CD8-positive, alpha-beta memory T cell (primary cell): ENCODE measurements around the gene HECW1. TPM values are rescaled to one million over a fixed set of nuclear protein-coding genes. Genes with fewer than 3 reads are reported as not detected.

ENCODE experiments used
- CTCF ChIA-PET: fragments of 350-600 bp; sonication (Branson Sonifier 250); formaldehyde crosslinking; loops from one replicate; lab custom pipeline; 2021; ENCODE audit warnings: antibody characterized with exemption; lab: Charles Lee
- POLR2A ChIA-PET: fragments of 350-600 bp; sonication (Branson Sonifier 250); formaldehyde crosslinking; loops from one replicate; lab custom pipeline; 2021; ENCODE audit warnings: antibody characterized with exemption; lab: Charles Lee
- DNase-seq, 5 donors: peaks; one replicate each; pipeline versions ENCODE4 v3.0.0 to v3.0.0-alpha.2; 2020 to 2022; ENCODE audit warnings: mixed read lengths in 1 of 5
- H3K27ac ChIP-seq: one replicate; pipeline ENCODE4 v1.7.0; 2013; ENCODE audit warnings: low read depth, mild to moderate bottlenecking, low read length, moderate library complexity
- H3K27me3 ChIP-seq: 2 replicates; pipeline ENCODE4 v1.7.0; 2013; ENCODE audit warnings: low read length, mild to moderate bottlenecking; ENCODE audit not compliant: insufficient read depth, poor library complexity, severe bottlenecking
- H3K36me3 ChIP-seq: 2 replicates; pipeline ENCODE4 v1.7.0; 2013; ENCODE audit warnings: mild to moderate bottlenecking, low read length, moderate library complexity; ENCODE audit not compliant: insufficient read depth
- H3K4me1 ChIP-seq: 2 replicates; pipeline ENCODE4 v1.7.0; 2013; ENCODE audit warnings: mild to moderate bottlenecking, low read length, moderate library complexity; ENCODE audit not compliant: insufficient read depth
- H3K4me3 ChIP-seq: 2 replicates; pipeline ENCODE4 v1.7.0; 2013; ENCODE audit warnings: mild to moderate bottlenecking, low read length
- H3K9me3 ChIP-seq: 2 replicates; pipeline ENCODE4 v1.7.0; 2013; ENCODE audit warnings: mild to moderate bottlenecking, low read length
- H3K27ac Mint-ChIP-seq, 8 donors: one replicate each; pipeline ENCODE4 v1.8.0; 2020 to 2021; ENCODE audit warnings: mixed read lengths in 8 of 8, mild to moderate bottlenecking in 6 of 8, inconsistent platforms in 3 of 8, moderate library complexity in 3 of 8
- H3K27me3 Mint-ChIP-seq, 2 donors: one replicate each; pipeline ENCODE4 v1.8.0; 2020 to 2021; ENCODE audit warnings: mixed read lengths in 2 of 2, mild to moderate bottlenecking in 1 of 2, moderate library complexity in 1 of 2
- H3K36me3 Mint-ChIP-seq, 3 donors: one replicate each; pipeline ENCODE4 v1.8.0; 2020 to 2021; ENCODE audit warnings: mixed read lengths in 3 of 3, inconsistent platforms in 1 of 3, mild to moderate bottlenecking in 1 of 3
- H3K4me1 Mint-ChIP-seq, 3 donors: one replicate each; pipeline ENCODE4 v1.8.0; 2020 to 2021; ENCODE audit warnings: mixed read lengths in 3 of 3, inconsistent platforms in 1 of 3, mild to moderate bottlenecking in 1 of 3
- H3K4me3 Mint-ChIP-seq, 7 donors: one replicate each; pipeline ENCODE4 v1.8.0; 2020 to 2021; ENCODE audit warnings: mixed read lengths in 7 of 7, mild to moderate bottlenecking in 6 of 7, moderate library complexity in 4 of 7, inconsistent platforms in 2 of 7
- H3K9me3 Mint-ChIP-seq, 5 donors: one replicate each; pipeline ENCODE4 v1.8.0; 2020 to 2022; ENCODE audit warnings: mixed read lengths in 5 of 5, mild to moderate bottlenecking in 3 of 5, moderate library complexity in 2 of 5, inconsistent platforms in 1 of 5
- polyA plus RNA-seq: library from polyadenylated mRNA; unstranded; fragments of 300-500 nt; fragmentation: Illumina TruSeq; gene quantifications from one replicate; pipeline ENCODE4 v1.2.3, GENCODE V29; 2021
- total RNA-seq, 2 experiments: library from RNA; stranded (reverse); gene quantifications; one replicate each; pipeline ENCODE4 v1.2.3, GENCODE V29; 2021

Gene HECW1
- total and polyA plus RNA-seq, 3 experiments from 2014 or later, result not detected

DNA sequence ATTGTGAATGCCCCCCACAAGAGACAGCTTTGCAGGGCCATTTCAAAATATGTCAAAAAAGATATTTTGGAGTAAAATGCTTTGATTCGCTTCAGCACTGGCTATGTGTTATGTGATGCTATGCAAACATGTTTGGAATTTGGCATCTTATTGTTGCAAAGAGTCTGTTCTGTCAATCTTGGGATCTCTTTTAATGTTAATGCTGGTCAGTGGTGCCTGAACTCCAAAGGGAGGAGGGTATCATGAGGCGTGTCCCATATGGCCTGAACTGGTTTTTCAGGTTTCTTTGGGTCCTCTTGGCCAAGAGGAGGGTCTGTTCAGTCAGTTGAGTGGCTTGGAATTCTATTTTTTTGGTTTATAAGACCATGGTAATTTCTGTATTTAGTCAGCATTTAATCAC, 81.4 kb downstream of the HECW1 start:
- Mint-ChIP-seq H3K4me3 (no peak overlapping the region), H3K27ac (no peak overlapping the region), H3K4me1 (no peaks in the 10 kb centered on the region), H3K9me3 (no peaks in the 10 kb centered on the region), H3K36me3 (no peaks in the 10 kb centered on the region), H3K27me3 (peaks cover 6 to 30% of the 10 kb centered on the region in 2 donors)
- ChIA-PET CTCF (no interaction called here), POLR2A (no interaction called here)
- DNase-seq, result no peak
- H3K4me1 ChIP-seq, result no peaks in the 10 kb centered on the region
- H3K27ac ChIP-seq, result no peak overlapping the region
- H3K27me3 ChIP-seq, result peaks cover 4% of the 10 kb centered on the region
- no peak overlapping the region for H3K4me3 ChIP-seq
- H3K36me3 ChIP-seq, result no peaks in the 10 kb centered on the region
- H3K9me3 ChIP-seq, result no peaks in the 10 kb centered on the region

DNA sequence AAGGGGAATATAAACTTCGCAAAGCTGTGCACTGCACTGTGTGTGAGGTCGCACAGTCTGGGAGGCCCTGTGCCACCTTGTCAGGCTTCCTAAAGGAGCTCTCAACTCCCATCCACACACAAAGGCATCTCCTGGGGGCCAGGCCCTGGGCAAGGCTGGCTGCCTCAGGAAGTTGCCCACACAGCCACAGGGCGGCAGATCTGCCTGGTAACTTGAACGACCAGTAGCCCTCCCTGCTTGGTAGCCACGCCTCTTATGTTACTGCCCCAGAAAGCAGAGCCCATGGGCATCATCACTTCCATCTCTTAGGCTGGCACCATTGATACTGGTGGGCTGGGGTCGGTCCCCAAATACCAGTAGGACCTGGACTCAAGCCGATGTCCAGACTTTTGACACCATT, 82.8 kb downstream of the HECW1 start:
- Mint-ChIP-seq H3K36me3 (no peaks in the 10 kb centered on the region), H3K4me1 (no peaks in the 10 kb centered on the region), H3K9me3 (no peaks in the 10 kb centered on the region), H3K27ac (no peak overlapping the region), H3K4me3 (no peak overlapping the region), H3K27me3 (peaks cover 4 to 27% of the 10 kb centered on the region in 2 donors)
- Histone ChIP-seq H3K27ac (no peak overlapping the region), H3K36me3 (no peaks in the 10 kb centered on the region), H3K4me1 (no peaks in the 10 kb centered on the region), H3K4me3 (no peak overlapping the region), H3K9me3 (no peaks in the 10 kb centered on the region), H3K27me3 (peaks cover 4% of the 10 kb centered on the region)
- CTCF ChIA-PET, result no interaction called here
- POLR2A ChIA-PET, result no interaction called here
- DNase-seq, result no peak

DNA sequence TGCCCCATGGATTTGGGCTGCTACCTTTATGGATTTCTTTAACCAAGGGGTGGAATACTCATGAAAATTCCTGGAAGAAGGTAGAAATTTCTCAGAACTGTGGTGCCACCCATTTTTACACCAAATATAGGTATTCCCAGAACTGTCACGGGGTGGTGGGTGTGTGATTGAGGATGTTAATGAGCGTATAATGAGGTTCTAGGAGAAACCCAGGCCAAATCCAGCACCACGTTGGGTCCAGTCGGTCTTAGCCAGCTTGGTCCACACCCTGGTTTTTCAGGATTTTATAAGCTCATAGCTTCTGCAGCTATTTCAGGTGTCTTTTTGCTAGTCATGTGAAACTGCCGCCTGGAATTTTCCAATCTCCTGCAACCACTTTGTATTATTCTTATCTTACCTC, 83.3 kb downstream of the HECW1 start:
- no peak overlapping the region for H3K27ac ChIP-seq
- no peaks in the 10 kb centered on the region for H3K36me3 Mint-ChIP-seq
- H3K27ac Mint-ChIP-seq, result no peak overlapping the region
- H3K4me1 ChIP-seq, result no peaks in the 10 kb centered on the region
- H3K4me1 Mint-ChIP-seq, result no peaks in the 10 kb centered on the region
- ChIA-PET CTCF (no interaction called here), POLR2A (no interaction called here)
- peaks cover 4% of the 10 kb centered on the region for H3K27me3 ChIP-seq
- no peaks in the 10 kb centered on the region for H3K9me3 ChIP-seq
- H3K4me3 ChIP-seq, result no peak overlapping the region
- H3K4me3 Mint-ChIP-seq, result no peak overlapping the region
- no peaks in the 10 kb centered on the region for H3K9me3 Mint-ChIP-seq
- no peaks in the 10 kb centered on the region for H3K36me3 ChIP-seq
- peaks cover 5 to 27% of the 10 kb centered on the region in 2 donors for H3K27me3 Mint-ChIP-seq
- DNase-seq, result no peak

DNA sequence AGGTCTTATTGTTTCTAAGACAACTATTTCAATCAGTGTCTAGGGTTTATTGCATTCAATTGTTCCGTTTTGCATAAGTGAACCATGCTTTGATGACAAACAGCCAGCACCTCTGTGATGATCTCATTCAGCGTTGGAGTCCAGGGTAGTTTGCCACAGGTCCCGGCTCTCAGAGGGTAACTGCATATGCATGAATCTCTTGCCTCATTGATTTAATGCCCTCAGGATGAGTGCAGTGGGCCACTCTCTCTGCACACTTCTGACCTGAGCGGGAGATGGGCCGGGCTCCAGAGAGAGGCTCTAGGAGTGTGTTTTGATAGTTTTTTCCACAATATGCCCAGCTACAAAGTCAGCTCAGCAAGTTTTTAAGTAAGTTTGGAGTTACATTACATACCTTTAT, 83.9 kb downstream of the HECW1 start:
- POLR2A ChIA-PET, result no interaction called here
- peaks cover 5 to 24% of the 10 kb centered on the region in 2 donors for H3K27me3 Mint-ChIP-seq
- Histone ChIP-seq H3K9me3 (no peaks in the 10 kb centered on the region), H3K27me3 (peaks cover 4% of the 10 kb centered on the region), H3K4me3 (no peak overlapping the region), H3K4me1 (no peaks in the 10 kb centered on the region), H3K36me3 (no peaks in the 10 kb centered on the region), H3K27ac (no peak overlapping the region)
- no peaks in the 10 kb centered on the region for H3K4me1 Mint-ChIP-seq
- no peak overlapping the region for H3K4me3 Mint-ChIP-seq
- CTCF ChIA-PET, result no interaction called here
- no peaks in the 10 kb centered on the region for H3K36me3 Mint-ChIP-seq
- DNase-seq, result no peak
- no peaks in the 10 kb centered on the region for H3K9me3 Mint-ChIP-seq
- H3K27ac Mint-ChIP-seq, result no peak overlapping the region

DNA sequence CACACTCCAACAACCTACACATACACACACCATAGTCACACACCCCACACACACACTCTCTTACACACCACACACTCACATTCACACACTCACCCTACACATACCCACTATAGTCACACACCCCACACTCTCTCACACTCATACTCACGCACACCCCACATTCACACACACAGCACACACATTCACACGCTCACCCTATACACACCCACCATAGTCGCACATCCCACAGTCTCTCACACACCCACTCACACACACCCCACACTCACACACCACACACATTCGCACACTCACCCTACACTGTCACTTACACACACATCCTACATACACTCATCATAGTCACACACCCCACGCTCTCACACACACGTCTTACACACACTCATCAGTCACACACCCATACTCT, 85.6 kb downstream of the HECW1 start:
- Mint-ChIP-seq H3K27me3 (peaks cover 7 to 25% of the 10 kb centered on the region in 2 donors), H3K27ac (no peak overlapping the region), H3K36me3 (no peaks in the 10 kb centered on the region), H3K4me3 (no peak overlapping the region), H3K9me3 (no peaks in the 10 kb centered on the region), H3K4me1 (no peaks in the 10 kb centered on the region)
- no peak overlapping the region for H3K4me3 ChIP-seq
- no peak overlapping the region for H3K27ac ChIP-seq
- DNase-seq, result no peak
- H3K9me3 ChIP-seq, result no peaks in the 10 kb centered on the region
- H3K4me1 ChIP-seq, result no peaks in the 10 kb centered on the region
- ChIA-PET CTCF (no interaction called here), POLR2A (no interaction called here)
- no peaks in the 10 kb centered on the region for H3K36me3 ChIP-seq
- peaks cover 4% of the 10 kb centered on the region for H3K27me3 ChIP-seq

DNA sequence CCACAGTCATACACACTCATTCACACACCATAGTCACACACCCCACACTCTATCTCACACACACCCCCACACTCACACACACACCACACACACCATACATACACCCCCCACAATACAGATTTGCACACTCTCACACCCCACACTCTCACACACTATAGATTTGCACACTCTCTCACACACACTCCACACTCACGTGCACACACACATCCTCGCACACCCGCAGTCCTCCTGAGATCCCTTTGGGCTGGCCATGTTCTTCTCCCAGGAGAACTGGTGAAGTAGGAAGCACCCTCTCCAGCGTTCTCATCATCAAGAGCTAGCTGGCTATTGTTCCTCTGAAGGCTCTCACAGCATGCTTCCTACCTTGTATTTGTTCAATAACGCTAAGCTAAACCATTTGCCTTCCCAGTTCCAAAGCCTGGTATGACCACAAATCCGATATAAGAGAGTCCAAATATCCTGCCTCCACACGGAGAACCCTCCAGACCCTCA, 86.2 kb downstream of the HECW1 start:
- no peak for DNase-seq
- Mint-ChIP-seq H3K4me3 (no peak overlapping the region), H3K9me3 (no peaks in the 10 kb centered on the region), H3K27me3 (peaks cover 7 to 25% of the 10 kb centered on the region in 2 donors), H3K4me1 (no peaks in the 10 kb centered on the region), H3K27ac (no peak overlapping the region), H3K36me3 (no peaks in the 10 kb centered on the region)
- peaks cover 4% of the 10 kb centered on the region for H3K27me3 ChIP-seq
- CTCF ChIA-PET, result no interaction called here
- no peak overlapping the region for H3K4me3 ChIP-seq
- no peaks in the 10 kb centered on the region for H3K9me3 ChIP-seq
- H3K4me1 ChIP-seq, result no peaks in the 10 kb centered on the region
- H3K27ac ChIP-seq, result no peak overlapping the region
- POLR2A ChIA-PET, result no interaction called here
- no peaks in the 10 kb centered on the region for H3K36me3 ChIP-seq

DNA sequence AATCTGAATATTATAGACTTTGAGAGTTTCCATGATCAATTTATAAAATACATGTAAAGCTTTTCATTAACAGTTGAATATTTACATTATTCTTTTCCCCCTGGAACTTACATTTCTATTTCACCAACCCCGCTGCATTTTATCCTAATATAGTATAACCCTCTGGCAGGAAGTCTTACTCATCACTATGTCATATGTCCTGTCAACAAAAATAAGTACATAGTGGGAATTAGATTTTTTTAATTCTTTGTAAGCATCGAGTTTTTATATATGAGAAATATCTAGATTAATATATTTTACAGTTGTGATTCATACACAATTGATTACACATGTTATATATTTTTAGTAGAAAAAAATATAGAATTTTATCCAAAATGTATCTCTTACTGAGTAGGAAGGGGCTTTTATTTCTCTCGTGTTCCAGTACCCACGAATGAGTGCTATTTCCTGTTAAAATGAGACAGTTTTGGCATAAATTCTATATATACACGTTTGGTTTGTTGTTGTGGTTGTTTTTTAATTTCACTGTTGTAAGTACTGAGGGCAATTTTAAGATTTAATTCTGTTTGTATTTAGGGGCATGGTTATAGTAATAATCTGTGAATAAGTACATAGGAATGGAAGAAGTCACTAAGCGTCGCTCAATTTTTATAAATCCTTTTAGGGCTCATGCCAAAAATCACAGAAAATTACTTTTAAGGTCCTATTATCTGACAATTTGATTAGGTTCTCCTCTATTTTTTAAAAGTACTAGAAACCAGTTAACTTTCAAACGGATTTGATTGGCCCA, 87.1 kb downstream of the HECW1 start:
- no peaks in the 10 kb centered on the region for H3K4me1 ChIP-seq
- no peak for DNase-seq
- Mint-ChIP-seq H3K27me3 (peaks cover 5 to 25% of the 10 kb centered on the region in 2 donors), H3K27ac (no peak overlapping the region), H3K9me3 (no peaks in the 10 kb centered on the region), H3K36me3 (no peaks in the 10 kb centered on the region), H3K4me3 (no peak overlapping the region), H3K4me1 (no peaks in the 10 kb centered on the region)
- CTCF ChIA-PET, result no interaction called here
- POLR2A ChIA-PET, result no interaction called here
- H3K9me3 ChIP-seq, result no peaks in the 10 kb centered on the region
- H3K27me3 ChIP-seq, result peaks cover 4% of the 10 kb centered on the region
- no peak overlapping the region for H3K27ac ChIP-seq
- H3K36me3 ChIP-seq, result no peaks in the 10 kb centered on the region
- no peak overlapping the region for H3K4me3 ChIP-seq

DNA sequence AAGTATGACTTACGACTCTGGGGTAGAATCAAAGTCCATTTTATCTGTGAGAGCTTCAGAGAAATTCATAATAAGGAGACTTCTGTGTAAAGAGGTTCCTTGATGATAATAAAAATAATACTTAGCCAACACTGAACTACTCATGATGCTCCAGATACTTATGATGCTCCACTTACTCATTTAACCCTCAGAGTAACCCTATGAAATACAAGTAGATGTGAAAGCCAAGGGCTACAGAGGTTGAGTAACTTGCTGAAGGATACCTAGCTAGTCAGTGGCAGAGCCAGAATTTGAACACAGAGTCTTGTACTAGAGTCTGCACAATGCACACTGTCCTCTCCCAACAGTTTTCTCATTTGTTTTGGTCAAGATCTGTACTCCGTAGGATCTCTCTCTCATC, 89.5 kb downstream of the HECW1 start:
- peaks cover 4% of the 10 kb centered on the region for H3K27me3 ChIP-seq
- Mint-ChIP-seq H3K36me3 (no peaks in the 10 kb centered on the region), H3K27ac (no peak overlapping the region), H3K4me1 (no peaks in the 10 kb centered on the region), H3K9me3 (no peaks in the 10 kb centered on the region), H3K4me3 (no peak overlapping the region), H3K27me3 (peaks cover 3 to 20% of the 10 kb centered on the region in 2 donors)
- POLR2A ChIA-PET, result no interaction called here
- CTCF ChIA-PET, result no interaction called here
- H3K27ac ChIP-seq, result no peak overlapping the region
- no peaks in the 10 kb centered on the region for H3K9me3 ChIP-seq
- DNase-seq, result no peak
- H3K4me1 ChIP-seq, result no peaks in the 10 kb centered on the region
- H3K4me3 ChIP-seq, result no peak overlapping the region
- no peaks in the 10 kb centered on the region for H3K36me3 ChIP-seq
